HG03103 (cell line): Measurements from ENCODE around the gene CCDC117.
"Not testable (repeated sequence)": the region's sequence is repeated elsewhere in the genome, so short reads cannot be mapped to it uniquely, and the experiment has no call there.

ENCODE experiments used
- ATAC-seq: cut with Tn5 transposase; IDR thresholded peaks from one replicate; pipeline ENCODE4 v1.9.1; 2021; ENCODE audit warnings: low read depth; ENCODE audit not compliant: unreplicated experiment

CCDC117 gene

DNA sequence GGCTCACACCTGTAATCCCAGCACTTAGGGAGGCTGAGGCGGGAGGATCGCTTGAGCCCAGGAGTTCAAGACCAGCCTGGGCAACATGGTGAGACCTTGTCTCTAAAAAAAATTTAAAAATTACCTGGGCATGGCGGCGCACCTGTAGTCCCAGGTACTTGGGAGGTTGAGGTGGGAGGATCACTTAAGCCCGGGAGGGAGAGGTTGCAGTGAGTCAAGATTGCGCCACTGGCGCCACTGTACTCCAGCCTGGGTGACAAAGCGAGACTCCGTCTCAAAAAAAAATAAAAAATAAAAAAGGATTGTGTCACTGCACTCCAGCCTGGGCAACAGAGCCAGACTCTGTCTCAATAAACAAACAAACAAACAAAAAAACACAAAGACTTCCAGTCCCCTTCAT lies 52.0 kb downstream of the CCDC117 start:
- not testable (repeated sequence) for ATAC-seq

- ATAC-seq, result not testable (repeated sequence)
These were observed 53.9 kb downstream of the CCDC117 start for GRCh38 chr22:28826430-28826829.

DNA sequence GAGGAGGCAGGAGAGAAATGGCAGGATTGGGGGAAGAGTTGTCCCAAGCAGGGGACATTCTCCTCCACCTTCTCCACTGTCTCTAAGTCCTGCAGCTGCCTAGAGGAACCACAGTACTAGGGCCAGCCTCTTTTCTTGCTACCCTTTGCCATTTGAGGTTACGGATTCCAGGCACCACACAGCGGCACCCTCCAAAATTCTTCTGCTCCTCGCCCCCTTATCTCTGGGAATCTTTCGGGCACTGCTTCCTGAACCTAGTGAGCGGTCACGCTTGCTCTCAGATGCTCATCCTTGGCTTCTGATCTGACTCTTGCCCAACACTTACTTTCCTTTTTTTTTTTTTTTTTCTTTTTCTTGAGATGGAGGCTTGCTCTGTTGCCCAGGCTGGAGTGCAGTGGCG lies 54.4 kb downstream of the CCDC117 start:
- ATAC-seq, result no peak

DNA sequence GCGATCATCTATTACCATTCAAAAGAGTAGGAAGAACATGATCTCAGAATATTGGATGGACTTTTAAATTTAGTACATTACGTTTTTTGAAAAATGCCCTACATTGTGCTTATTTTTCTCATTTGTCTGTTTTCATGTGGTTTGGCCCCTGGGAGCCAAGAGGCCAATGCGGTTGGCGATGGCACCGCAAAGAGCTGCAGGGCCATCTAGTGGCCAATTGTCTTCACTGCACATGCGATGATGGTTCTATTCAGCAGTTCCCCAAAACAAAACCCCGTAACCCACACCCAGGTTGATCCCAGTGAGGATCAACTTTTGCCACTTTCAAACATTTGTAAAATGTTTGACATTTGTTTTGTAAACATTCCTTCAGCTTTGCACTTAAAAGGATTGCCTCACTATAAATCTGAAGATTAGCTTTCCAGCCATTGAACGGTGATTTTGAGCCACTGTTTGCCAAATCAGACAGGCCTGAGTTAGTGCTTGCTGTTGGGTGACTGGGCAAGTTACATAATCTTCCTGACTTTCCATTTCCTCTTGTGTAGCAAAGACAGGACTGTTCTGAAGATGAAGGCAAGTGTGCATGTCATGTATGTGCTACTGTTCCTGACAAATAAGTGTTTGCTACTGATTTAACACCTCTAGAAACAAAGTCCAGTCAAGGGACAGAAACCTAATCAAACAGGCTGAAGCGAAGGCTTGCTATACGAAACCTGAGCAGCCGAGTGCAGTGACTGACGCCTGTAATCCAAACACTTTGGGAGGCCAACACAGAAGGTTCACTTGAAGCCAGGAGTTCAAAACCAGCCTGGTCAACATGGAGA lies 57.1 kb downstream of the CCDC117 start:
- ATAC-seq, result no peak

- ATAC-seq, result no peak
These were observed 57.9 kb downstream of the CCDC117 start for GRCh38 chr22:28830441-28830840.

- ATAC-seq, result no peak
These were observed 58.9 kb downstream of the CCDC117 start for GRCh38 chr22:28831140-28832072.

DNA sequence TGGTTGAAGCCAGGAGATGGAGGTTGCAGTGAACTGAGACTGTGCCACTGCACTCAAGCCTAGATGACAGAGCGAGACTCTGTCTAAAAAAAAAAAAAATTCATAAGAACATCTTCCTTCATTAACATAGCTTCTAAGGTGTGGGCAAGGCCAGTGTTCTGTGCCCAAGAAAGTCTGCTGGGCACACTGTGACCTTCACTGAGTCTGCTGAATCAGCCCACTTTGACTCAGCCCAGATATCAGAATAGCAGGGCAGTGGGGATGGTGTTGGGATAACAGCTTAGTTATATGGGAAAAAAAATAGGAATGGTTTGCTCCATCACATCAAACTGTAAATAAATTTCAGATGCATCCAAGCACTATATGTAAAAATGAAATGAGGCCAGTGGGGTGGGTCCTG lies 60.2 kb downstream of the CCDC117 start:
- ATAC-seq, result no peak

- ATAC-seq, result no peak
These were observed 60.9 kb downstream of the CCDC117 start for GRCh38 chr22:28833276-28833923.

- no peak for ATAC-seq
These were observed 63.2 kb downstream of the CCDC117 start for GRCh38 chr22:28835630-28836189.

DNA sequence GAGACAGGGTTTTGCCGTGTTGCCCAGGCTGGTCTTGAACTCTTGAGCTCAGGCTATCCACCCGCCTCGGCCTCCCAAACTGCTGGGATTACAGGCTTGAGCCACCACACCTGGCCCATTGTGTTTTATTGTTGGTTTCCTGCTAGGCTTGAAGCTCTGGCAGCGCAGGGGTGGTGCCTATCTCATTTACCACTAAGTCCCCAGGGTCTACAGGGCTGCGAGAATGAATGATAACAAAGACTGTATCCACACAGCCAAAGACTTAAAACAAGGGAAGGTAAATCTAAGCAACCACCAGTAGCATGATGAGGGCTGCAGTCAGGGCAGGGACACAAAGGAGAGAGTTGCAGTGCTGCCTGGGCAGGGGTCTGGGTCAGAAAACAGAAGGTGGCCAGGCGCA lies 65.1 kb downstream of the CCDC117 start:
- no peak for ATAC-seq
